Stimulated activated CD4-positive, alpha-beta T cell treated with anti-CD3 and anti-CD28 coated beads, Interleukin-1b, Interleukin-23, amount 100 ng/mL, for 1 hour (primary cell): Measurements from ENCODE around the gene SLFN13.
"Not testable (repeated sequence)": the region's sequence is repeated elsewhere in the genome, so short reads cannot be mapped to it uniquely, and the experiment has no call there.

Experiments used
- DNase-seq, 2 donors: peaks; one replicate each; pipeline ENCODE4 v3.0.0-alpha.2; 2020; ENCODE audit warnings: low read depth in 2 of 2

The SLFN13 gene

DNA sequence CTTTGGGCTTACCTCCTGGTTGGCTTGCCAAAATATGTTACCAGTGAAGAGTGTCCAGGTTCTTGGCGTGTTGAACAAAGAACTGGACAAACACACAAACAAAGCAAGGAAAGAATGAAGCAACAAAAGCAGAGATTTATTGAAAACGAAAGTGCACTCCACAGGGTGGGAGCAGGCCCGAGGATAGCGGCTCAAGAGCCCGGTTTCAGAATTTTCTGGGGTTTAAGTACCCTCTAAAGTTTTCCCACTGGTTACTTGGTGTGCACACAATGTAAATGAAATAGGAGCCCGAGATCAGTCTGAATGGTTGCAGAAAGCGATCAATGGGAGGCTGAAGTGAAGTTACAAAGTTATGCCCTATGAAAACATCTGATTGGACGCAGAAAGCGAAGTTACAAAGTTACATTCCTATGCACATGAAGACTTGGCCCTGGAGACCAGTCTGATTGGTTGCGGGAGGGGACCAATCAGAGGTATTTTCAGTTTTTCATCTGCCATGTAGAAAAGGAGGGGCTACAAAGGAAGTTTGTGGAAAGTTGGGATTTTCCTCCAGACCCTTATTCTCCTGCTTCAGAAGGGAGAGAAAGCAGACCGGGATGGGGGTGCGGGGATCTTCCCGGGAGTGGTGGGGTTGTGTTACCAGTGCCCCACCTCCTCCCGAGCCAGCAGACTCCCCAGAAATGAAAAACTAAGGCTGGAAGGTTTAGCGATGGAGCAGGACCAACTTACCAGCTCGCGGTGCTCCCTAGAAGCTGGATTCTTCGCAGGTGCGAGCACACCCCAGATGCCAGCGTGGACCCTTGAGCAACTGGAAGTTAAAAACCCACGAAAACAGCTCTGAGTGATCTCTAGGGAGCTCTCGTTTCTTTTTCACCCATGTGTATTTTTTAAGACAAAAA is 16.1 kb downstream of the SLFN13 start, which contains the start of gene SLFN12:
SLFN12 (minus strand) TSS at position 325 of the 899 bp plus-strand sequence. CDS start 9,472 bp downstream, outside the sequence.
- no peak for DNase-seq

DNA sequence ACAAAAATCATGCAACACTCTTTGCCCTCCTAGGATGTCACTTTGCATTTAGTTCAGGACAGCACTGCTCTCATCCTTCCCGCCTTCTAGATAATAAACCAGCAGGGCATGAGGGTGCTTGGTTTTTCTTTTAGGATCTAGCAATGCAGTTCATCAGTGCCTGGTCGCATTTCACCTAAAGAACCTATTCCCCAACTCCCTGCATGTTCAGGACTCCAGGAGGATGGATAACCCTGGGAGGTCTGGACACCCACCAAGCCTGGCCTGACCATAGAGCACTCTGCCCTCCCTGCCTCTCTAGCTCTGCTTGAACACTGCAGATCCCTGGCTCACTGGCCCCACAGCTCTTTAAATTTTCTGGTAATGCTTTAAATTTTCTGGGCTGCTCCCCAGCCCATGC is 18.9 kb downstream of the SLFN13 start:
- DNase-seq: no peak

DNA sequence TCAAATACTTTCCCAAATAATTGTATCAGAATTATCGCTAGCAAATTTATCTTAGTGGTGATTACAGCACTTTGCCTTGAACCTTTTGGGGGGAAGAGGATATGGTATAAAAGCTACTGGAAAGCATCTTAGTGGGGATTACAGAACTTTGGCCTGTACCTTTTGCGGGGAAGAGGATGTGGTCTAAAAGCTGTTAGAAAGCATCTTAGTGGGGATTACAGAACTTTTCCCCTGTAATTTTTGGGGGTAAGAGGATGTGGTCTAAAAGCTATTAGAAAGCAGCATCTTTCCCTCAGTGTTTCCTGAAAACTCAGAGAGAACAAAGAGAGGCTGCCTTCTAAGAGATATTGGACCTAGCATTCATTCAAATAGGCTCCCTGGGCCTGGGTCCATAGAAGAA is 20.3 kb downstream of the SLFN13 start:
- DNase-seq: no peak

DNA sequence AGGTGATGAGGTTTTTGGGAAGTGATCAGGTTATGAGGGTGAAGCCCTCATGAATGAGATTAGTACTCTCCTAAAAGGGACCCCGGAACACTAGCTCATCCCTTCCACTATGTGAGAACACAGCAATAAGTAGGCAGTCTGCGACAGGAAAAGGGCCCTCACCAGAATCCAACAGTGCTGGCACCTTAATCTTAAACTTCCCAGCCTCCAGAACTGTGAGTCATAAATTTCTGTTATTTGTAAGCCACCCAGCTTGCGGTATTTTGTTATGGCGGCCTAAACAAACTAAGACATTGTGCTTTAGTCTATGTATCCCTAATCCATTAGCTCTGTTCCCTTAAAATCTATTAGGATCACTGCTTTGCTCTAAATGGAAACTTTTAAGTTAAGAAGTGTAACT is 24.8 kb downstream of the SLFN13 start:
- DNase-seq: no peak

DNA sequence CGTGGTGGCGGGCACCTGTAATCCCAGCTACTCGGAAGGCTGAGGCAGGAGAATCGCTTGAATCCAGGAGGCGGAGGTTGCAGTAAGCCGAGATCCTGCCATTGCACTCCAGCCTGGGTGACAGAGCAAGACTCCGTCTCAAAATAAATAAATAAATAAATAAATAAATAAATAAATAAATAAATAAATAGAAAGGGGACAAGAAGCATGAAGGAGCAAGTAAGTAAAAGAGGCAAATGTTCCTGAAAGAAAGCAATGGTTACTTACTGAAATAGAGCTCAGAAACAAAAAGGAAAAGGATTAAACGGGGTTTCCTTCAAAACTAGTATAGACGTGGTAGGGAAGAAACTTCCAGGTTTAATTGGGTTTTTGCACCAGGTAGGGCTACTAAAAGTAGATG is 27.5 kb downstream of the SLFN13 start:
- DNase-seq: not testable (repeated sequence)

DNA sequence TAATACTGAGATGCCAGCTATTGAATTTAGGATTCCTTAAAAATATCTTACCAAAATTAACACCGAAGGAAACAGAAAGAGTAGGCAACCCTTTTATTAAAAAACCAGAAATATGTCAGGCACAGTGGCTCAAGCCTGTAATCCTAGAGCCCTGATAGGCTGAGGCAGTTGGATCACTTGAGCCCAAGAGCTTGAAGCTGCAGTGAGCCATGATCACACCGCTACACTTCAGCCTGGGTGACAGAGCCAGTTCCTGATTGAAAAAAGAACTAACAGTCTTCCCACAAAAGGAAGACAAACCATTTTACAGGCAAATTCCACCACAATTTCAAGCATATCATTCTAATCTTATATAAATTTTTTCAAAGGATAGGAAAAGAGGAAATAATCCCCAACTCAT is 31.9 kb downstream of the SLFN13 start:
- no peak for DNase-seq

DNA sequence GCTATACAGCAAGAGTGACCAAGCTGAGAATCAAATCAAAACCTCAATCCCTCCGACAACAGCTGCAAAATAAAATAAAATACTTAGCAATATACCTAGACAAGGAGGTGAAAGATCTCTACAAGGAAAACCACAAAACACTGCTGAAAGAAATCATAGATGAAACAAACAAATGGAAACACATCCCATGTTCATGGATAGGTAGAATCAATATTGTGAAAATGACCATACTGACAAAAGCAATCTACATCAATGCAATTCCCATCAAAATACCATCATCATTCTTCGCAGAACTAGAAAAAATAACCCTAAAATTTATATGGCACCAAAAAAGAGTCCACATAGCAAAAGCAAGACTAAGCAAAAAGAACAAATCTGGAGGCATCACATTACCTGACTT is 33.9 kb downstream of the SLFN13 start:
- DNase-seq: not testable (repeated sequence)

DNA sequence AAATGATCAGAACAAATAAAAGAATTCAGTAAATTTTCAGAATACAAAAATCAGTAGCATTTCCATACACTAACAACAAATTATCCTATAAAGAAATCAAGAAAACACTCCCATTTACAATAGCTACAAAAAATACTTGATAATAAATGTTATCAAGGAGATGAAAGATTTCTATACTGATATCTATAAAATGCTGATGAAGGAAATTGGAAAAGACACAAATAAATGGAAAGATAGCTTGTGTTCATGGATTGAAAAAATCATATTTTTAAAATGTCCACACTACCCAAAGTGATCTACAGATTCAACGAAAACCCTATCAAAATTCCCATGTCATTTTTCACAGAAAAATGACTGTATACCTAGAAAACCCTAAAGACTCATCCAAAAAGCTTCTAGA is 34.3 kb downstream of the SLFN13 start:
- DNase-seq: no peak

DNA sequence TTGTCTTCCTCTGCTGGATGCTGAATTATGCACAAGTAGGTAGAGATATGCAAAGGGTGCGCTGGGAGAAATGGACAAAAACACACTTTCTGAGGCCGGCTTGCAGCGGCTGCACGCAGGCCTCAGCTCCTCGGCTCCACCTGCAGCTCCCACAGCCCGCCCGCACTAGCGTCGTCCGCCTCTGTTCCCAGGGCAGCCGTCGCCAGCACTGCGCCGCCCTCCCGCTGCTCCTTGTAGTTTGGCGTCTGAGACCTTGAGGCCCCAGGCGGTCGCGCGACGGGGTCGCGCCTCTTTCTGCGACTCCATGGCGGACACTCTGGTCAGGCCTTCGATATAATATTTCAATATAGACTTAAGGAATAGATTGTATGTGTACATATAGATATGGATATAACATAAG is 41.0 kb downstream of the SLFN13 start:
- DNase-seq: no peak

DNA sequence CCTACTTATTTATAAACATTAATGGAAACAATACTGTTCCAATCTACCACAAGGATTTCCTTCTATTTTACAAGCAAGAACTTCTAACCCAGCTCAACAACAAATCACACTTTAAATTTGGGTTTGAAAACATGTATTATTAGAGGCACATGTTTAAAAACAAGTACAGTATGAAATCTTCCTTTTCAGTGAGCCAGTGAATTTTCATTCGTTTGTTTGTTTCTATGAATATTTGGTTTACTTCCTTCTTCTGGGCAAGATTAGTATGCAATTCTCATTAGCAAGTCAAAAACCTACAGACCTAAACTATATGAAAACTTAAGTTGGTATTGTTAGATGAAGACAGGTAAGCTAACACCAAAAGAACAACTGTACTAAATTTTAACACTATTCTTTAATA is 42.0 kb downstream of the SLFN13 start:
- no peak for DNase-seq

DNA sequence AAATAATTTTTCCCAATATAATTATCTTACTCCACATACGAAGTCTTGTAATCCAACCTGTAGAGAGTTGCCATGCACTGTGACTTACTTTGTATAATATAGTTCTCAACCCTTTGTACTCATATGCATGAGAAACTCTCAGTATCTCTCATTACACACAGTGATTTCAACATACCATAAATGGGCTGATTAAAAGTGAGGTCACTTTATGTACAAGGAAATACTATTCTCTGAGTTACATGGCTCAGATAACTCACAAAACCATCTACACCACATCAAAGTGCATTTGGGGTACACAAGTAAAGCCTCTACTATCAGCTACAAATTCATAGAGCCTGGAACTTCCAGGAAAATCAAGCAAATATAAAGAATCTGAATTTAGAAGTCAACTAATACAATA is 44.2 kb downstream of the SLFN13 start:
- no peak for DNase-seq

DNA sequence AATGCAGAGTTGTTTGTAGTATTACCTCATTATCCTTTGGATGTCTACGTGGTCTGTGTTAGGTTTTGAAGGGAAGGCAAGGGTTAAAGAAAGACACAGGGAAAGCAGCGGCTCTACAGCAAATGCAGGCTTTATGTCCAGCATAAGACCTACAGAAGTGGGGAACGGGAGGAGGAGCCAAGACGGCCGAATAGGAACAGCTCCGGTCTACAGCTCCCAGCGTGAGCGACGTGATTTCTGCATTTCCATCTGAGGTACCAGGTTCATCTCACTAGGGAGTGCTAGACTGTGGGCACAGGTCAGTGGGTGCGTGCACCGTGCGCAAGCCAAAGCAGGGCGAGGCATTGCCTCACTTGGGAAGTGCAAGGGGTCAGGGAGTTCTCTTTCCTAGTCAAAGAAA is 54.8 kb downstream of the SLFN13 start:
- DNase-seq: not testable (repeated sequence)

DNA sequence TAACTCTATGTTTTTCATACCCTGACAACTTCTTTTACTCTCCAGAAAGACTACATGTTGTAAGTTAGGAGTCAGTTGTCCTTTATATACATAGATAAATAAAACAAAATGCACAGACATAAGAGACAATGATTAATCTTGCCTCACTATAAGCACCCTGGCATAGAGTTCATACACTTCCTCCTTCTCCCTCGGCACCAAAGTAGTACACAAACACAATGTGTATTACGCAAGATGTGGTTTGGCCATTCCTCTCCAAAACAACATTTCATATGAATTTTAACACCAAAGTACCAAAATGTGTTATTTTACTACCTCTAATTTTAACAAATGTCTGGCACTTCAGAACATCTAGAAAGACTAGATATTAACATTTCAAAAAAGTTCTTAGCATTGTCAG is 57.9 kb downstream of the SLFN13 start:
- DNase-seq: no peak

DNA sequence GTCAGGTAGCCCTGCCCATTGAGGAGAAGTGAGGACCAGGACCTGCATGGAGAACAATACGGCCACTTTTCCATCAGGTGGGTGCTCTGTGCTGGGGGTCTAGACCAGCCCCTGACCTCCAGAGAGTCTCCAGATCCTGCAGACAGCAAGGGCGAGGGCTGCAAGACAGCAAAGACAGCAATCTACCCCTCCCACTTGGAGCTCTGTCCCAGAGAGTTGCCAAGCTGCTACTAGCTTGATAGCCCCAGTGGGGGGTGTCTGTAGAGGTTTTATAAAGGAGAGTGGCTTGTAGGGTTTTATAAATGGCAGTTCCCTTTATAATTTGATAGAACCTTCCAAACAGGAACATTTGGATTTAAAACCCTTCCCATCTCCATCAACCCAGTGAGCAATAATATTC is 58.4 kb downstream of the SLFN13 start:
- no peak for DNase-seq

DNA sequence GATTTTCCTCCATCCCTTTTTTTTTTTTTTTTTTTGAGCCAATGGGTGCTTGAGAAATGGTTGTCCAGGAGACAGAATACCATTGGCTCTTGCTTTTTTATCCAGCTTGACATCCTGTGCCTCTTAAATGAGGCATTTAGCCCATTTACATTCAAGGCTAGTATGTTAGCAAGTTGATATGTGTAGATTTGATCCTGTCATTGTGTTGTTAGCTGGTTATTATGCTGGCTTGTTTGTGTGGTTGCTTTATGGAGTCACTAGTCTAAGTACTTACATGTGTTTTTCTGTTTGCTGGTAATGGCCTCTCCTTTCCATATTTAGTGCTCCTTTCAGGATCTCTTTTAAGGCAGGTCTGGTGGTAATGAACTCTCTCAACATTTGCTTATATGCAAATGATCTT is 61.1 kb downstream of the SLFN13 start:
- no peak for DNase-seq
